HG02642 (cell line): Measurements from ENCODE around the gene CACUL1.
"Not testable (repeated sequence)": the region's sequence is repeated elsewhere in the genome, so short reads cannot be mapped to it uniquely, and the experiment has no call there.

Experiments used
- ATAC-seq: cut with Tn5 transposase; IDR thresholded peaks from one replicate; pipeline ENCODE4 v1.9.1; 2021; ENCODE audit warnings: mild to moderate bottlenecking; ENCODE audit not compliant: unreplicated experiment, poor library complexity

The CACUL1 gene

DNA sequence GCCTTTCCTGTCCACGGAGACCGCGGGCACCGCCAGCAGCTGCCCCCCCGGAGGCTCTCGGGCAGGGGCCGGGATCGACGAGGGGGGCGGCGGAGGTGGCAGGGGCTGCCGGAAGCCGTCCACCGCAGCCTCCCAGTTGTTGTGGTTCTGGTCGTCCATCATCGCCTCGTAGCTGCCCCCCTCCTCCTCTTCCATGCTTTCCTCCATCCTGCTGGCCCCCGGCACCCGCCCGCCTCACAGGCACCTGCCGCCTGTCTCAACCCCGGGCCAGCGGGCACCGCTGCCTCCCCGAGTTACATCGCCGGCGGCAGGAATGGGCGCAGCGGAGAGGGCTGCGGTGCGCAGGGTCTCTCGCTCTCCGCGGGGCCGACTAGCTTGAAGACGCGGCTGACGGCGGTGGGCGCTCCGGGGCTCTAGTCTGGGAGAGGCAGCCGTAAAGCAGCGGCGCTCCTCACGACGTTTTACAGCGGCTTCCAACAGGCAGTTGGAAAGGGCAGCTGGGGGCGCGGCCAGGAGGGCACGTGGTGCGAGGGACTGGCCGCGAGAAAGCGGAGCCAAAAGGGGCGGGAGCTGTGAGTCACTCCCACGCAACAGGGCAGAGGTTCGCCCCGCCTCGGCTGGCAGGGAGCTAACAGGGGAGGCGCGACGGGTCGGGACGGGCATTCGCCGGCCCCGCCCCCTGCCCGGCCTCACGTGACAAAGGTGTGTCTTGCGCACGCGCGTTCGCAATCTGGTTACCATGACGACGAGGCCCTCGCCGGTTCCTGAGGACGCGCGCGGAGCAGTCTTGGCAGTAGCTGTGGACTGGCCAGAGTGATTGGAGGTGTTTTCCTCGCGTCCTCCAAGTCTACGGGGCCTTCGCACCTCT is at the start of gene CACUL1:
Gene CACUL1, minus strand, starts transcription at position 415 of the 868 bp plus-strand sequence. Its CDS starts 208 bp downstream, at position 207.
- ATAC-seq: peak; percentile 96

GRCh38 chr10:118804262-118804773 is 49.5 kb upstream of the CACUL1 start:
- no peak for ATAC-seq

GRCh38 chr10:118802126-118802793 is 47.5 kb upstream of the CACUL1 start:
- no peak for ATAC-seq

DNA sequence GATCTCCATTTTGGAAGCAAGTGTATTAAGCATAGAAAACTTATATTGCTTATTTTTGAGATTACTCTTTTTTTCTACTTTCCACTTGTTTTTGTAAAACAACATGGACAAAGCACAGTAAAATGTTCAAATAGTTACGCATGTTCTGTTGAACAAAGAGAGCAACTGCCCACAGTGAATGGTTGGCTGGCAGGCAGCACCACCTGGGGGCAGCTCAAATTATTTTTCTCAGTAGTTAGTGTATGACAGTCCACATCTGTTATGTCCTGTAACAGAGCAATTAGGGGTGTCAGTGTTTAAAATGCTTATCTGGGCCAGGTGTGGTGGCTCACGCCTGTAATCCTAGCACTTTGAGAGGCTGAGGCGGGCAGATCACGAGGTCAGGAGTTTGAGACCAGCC is 46.1 kb upstream of the CACUL1 start:
- ATAC-seq: no peak

DNA sequence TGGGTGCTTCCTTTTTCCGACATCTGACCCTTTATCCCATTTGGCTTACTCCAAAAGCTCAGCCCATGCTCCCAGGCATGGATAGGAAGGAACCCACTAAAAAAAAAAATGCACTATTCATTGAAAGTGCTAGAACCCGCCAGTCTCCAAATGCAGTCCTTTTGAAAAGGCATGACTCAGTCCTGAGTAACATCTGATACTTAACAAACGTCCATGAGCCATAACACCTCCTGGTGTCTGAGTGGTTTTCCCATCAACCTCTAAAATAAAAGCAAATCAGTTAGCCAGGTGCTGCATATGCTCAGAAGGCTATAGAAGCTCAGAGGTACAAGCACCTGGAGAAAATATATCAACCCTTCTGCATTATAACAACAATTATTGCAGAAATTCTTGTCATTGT is 45.0 kb upstream of the CACUL1 start:
- no peak for ATAC-seq

- ATAC-seq: no peak
These were observed 43.5 kb upstream of the CACUL1 start for GRCh38 chr10:118798231-118798662.

GRCh38 chr10:118794971-118795370 is 40.2 kb upstream of the CACUL1 start:
- not testable (repeated sequence) for ATAC-seq

DNA sequence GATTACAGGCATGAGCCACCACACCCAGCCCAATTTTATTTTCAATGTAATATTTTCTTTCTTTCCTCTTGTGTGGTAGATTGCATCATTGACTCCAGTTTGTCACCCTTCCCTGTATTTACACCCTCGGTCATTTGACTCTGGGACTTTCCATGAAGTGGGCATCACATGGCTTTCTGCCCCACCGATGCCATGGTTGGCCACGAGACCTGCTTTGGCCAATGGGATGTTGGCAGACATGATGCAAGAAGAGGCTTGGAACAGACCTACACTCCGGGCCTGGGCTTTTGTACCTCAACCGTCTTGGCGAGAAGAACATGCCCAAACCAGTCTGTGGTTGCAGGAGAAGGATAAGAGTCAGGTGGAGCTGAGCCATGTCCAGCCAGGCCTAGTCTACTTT is 38.8 kb upstream of the CACUL1 start:
- no peak for ATAC-seq

- no peak for ATAC-seq
These were observed 37.8 kb upstream of the CACUL1 start for GRCh38 chr10:118792526-118792925.

DNA sequence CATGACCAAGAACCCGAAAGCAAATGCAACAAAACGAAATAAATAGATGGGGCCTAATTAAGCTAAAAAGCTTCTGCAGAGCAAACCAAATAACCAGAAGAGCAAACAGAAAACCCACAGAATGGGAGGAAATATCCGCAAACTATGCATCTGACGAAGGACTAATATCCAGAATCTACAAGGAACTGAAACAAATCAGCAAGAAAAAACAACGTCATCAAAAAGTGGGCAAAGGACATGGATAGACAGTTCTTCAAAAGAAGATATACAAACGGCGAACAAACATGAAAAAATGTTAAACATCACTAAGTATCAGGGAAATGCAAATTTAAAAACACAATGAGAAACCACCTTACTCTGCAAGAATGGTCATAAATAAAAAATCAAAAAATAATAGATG is 35.3 kb upstream of the CACUL1 start:
- no peak for ATAC-seq

DNA sequence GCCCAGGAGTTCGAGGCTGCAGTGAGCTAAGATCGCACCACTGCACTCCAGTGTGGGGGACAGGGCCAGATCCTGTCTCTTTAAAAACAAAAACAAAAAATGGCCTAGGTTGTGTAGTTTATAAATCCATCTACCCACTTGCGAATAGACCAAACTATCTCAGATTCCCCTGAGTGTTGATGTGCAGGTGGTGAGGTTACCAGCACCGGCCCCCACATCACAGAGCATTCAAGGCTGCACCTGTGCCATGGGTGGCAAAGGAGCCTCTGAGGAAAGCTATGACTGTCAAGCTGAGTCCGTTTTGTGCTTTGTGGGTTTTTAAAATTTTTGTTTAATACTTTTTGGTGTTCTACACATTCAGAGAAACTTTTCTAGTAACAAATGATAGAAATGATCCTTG is 30.8 kb upstream of the CACUL1 start:
- ATAC-seq: no peak

DNA sequence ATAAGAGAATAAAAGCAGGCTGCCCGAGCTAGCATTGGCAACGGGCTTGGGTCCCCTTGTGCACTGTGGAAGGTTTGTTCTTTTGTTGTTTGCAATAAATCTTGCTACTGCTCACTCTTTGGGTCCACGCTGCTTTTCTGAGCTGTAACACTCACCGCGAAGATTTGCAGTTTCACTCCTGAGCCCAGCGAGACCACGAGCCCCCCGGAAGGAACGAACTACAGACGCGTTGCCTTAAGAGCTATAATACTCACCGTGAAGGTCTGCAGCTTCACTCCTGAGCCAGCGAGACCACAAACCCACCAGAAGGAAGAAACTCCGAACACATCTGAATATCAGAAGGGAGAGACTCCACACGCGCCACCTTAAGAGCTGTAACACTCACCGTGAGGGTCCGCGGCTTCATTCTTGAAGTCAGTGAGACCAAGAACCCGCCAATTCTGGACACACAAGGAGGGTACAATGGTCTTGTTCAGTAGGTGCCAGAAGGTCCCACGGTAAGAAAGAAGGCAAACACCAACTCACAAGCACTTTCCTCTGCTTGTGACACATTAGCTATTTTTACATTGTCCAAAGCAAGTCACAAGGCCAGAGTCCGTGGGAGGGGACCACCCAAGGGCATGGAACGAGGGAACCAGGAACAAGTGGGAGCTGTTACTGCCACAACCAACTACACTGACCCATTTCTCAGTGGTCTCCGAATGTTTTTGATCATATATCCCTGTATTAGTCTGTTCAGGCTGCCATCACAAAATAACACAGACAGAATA is 29.2 kb upstream of the CACUL1 start:
- ATAC-seq: no peak

- ATAC-seq: not testable (repeated sequence)
These were observed 28.2 kb upstream of the CACUL1 start for GRCh38 chr10:118782916-118783465.

DNA sequence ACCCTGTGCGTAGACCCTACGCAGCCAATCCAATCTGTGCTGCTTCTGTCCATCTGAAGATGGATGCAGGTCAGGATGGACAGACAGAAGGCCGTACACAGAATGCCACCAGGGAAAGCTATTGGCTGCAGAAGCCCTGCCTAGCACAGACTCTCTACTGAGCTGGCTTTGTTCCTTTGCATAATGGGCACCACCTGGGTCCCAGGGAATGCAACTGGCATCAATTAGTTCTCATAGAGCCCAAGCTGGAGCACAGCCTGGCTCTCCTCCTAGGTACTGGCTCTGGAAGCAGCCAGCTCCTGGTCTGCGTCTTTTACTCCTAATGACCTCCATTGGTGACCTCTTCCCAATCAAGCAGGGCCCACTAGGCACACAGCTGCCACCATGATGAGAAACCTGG is 26.8 kb upstream of the CACUL1 start:
- ATAC-seq: no peak

GRCh38 chr10:118778727-118779126 is 24.0 kb upstream of the CACUL1 start:
- ATAC-seq: no peak

GRCh38 chr10:118776960-118777359 is 22.2 kb upstream of the CACUL1 start:
- ATAC-seq: no peak

DNA sequence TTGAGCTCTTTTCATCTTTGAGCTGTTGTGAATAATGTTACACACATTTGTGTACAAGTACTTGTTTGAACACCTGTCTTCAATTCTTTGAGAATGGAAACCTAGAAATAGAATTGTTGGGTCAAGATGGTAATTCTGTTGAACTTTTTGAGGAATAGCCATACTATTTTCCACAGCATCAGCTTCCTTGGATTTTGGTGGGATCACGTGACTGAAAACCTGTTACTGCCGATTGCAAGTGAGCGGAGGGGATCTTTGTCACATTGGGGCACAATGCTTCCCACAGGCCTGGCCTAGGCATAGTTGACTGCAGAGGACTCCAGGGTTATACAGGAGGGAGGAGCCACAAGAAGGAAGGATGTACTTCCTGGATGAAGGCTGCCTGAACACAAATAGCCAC is 21.3 kb upstream of the CACUL1 start:
- no peak for ATAC-seq

DNA sequence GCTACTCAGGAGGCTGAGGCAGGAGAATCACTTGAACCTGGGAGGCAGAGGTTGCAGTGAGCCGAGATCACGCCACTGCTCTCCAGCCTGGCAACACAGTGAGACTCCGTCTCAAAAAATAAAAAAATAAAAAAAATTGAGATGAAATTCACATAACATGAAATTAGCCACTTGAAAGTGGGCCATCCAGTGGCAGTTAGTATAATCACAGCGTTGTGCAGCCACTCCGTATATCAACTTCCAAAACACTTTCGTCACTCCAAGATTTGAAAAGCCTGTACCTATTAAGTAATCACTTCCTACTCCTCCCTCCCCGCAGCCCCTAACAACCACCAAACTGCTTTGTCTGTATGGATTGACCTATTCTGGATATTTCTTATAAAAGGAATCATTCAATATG is 20.7 kb upstream of the CACUL1 start:
- no peak for ATAC-seq

- no peak for ATAC-seq
These were observed 18.3 kb upstream of the CACUL1 start for GRCh38 chr10:118773041-118773440.

- ATAC-seq: no peak
These were observed 17.2 kb upstream of the CACUL1 start for GRCh38 chr10:118771976-118772375.
